IPS-18a (cell line): Measurements from ENCODE around the gene ELAVL2.

ENCODE experiments used
- H3K27ac ChIP-seq: one replicate; pipeline ENCODE4 v1.5.1; 2013; ENCODE audit warnings: low read length
- H3K27me3 ChIP-seq: one replicate; pipeline ENCODE4 v1.6.1; 2013; ENCODE audit warnings: mild to moderate bottlenecking, low read length; ENCODE audit not compliant: control insufficient read depth, insufficient read depth
- H3K36me3 ChIP-seq: one replicate; pipeline ENCODE4 v1.6.1; 2013; ENCODE audit warnings: low read depth, low read length; ENCODE audit not compliant: control insufficient read depth
- H3K4me1 ChIP-seq: one replicate; pipeline ENCODE4 v1.6.1; 2013; ENCODE audit warnings: low read depth, low read length; ENCODE audit not compliant: control insufficient read depth
- H3K4me3 ChIP-seq: one replicate; pipeline ENCODE4 v1.5.1; 2013; ENCODE audit warnings: low read length
- H3K9ac ChIP-seq: one replicate; pipeline ENCODE4 v1.6.1; 2013; ENCODE audit warnings: mild to moderate bottlenecking, low read length, moderate library complexity
- H3K9me3 ChIP-seq: one replicate; pipeline ENCODE4 v1.6.1; 2013; ENCODE audit warnings: low read depth, low read length; ENCODE audit not compliant: control insufficient read depth

The ELAVL2 gene

GRCh38 chr9:23700359-23700758 lies 125.7 kb downstream of the ELAVL2 start:
- no peaks in the 10 kb centered on the region for H3K36me3 ChIP-seq
- H3K27ac ChIP-seq = no peak overlapping the region
- no peaks in the 10 kb centered on the region for H3K27me3 ChIP-seq
- no peaks in the 10 kb centered on the region for H3K9me3 ChIP-seq
- no peak overlapping the region for H3K9ac ChIP-seq
- no peaks in the 10 kb centered on the region for H3K4me1 ChIP-seq
- H3K4me3 ChIP-seq = no peak overlapping the region

- Histone ChIP-seq H3K4me1 (peaks cover 7% of the 10 kb centered on the region), H3K36me3 (no peaks in the 10 kb centered on the region), H3K27ac (no peak overlapping the region), H3K27me3 (no peaks in the 10 kb centered on the region), H3K9ac (no peak overlapping the region), H3K9me3 (no peaks in the 10 kb centered on the region), H3K4me3 (no peak overlapping the region)
Measured at GRCh38 chr9:23698161-23698560, 127.9 kb downstream of the ELAVL2 start.

GRCh38 chr9:23695572-23695971 lies 130.5 kb downstream of the ELAVL2 start:
- H3K36me3 ChIP-seq = no peaks in the 10 kb centered on the region
- H3K9ac ChIP-seq = no peak overlapping the region
- no peaks in the 10 kb centered on the region for H3K9me3 ChIP-seq
- H3K27me3 ChIP-seq = no peaks in the 10 kb centered on the region
- H3K4me1 ChIP-seq = peaks cover 7% of the 10 kb centered on the region
- H3K27ac ChIP-seq = no peak overlapping the region
- no peak overlapping the region for H3K4me3 ChIP-seq

DNA sequence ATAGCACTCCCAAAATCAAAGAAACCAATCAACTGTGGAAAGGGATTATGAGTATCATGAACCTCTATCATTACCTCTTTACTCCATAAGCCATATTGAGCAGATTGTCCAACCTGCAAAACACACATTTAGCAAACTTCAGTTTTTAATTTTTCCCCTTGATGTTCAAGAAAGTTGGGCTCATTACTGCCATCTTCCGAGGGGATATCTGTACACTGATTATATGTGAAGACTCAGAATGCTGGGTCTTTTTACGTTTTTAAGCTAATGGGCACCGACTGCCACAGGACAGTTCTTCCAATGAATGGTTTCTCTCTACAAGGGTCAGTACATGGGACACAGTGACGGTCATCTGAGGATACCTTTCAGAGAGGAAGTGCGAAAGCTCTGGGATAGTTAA lies 132.7 kb downstream of the ELAVL2 start:
- Histone ChIP-seq H3K27ac (no peak overlapping the region), H3K4me3 (no peak overlapping the region), H3K4me1 (peaks cover 10% of the 10 kb centered on the region), H3K9ac (no peak overlapping the region), H3K9me3 (no peaks in the 10 kb centered on the region), H3K27me3 (no peaks in the 10 kb centered on the region), H3K36me3 (no peaks in the 10 kb centered on the region)

DNA sequence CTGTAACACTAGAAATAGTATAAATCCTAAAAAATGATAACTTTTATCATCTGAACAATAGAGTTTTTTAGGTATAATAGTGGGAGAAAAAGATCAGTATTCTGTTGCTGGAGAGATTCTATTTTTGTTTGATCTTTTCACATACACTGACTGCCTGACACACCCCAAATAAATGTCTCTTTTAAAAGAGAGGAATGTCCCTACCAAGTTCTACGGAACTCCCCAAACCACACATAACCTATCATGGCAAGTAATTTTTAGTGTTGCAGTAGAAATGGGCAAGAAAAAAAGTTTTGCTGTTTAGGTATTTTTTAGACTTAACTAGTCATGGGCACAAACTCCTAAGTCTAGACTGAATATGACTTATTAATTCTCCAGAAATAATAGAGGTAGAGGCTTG lies 139.1 kb downstream of the ELAVL2 start:
- Histone ChIP-seq H3K9me3 (no peaks in the 10 kb centered on the region), H3K36me3 (peaks cover 1% of the 10 kb centered on the region), H3K27ac (no peak overlapping the region), H3K27me3 (no peaks in the 10 kb centered on the region), H3K9ac (no peak overlapping the region), H3K4me3 (no peak overlapping the region), H3K4me1 (peaks cover 45% of the 10 kb centered on the region)

DNA sequence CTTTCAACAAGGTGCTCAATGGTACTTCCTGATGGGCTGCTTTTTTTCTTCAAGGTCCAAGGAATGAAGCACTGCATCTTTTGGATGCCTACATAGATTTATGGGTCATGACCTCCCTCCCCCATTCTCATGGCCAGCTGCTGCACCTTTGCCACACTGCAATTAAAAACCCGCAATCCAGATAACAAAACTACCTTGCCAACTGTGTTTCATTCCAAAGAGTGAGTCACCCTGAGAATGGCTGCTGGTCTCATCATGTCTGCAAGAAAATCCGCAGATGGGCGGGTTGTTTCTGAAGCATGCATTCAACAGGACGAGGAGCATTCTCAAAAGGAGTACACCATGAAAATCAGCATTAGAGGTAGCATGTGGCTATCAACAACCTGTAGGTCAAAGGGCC lies 139.8 kb downstream of the ELAVL2 start:
- no peak overlapping the region for H3K27ac ChIP-seq
- H3K9ac ChIP-seq = no peak overlapping the region
- peaks cover 45% of the 10 kb centered on the region for H3K4me1 ChIP-seq
- H3K36me3 ChIP-seq = peaks cover 5% of the 10 kb centered on the region
- H3K4me3 ChIP-seq = no peak overlapping the region
- H3K27me3 ChIP-seq = no peaks in the 10 kb centered on the region
- no peaks in the 10 kb centered on the region for H3K9me3 ChIP-seq

GRCh38 chr9:23683611-23684061 lies 142.4 kb downstream of the ELAVL2 start:
- H3K27ac ChIP-seq = peak overlapping the region; percentile 42
- H3K36me3 ChIP-seq = peaks cover 5% of the 10 kb centered on the region
- H3K4me3 ChIP-seq = no peak overlapping the region
- no peak overlapping the region for H3K9ac ChIP-seq
- H3K9me3 ChIP-seq = no peaks in the 10 kb centered on the region
- H3K4me1 ChIP-seq = peaks cover 41% of the 10 kb centered on the region
- H3K27me3 ChIP-seq = no peaks in the 10 kb centered on the region

DNA sequence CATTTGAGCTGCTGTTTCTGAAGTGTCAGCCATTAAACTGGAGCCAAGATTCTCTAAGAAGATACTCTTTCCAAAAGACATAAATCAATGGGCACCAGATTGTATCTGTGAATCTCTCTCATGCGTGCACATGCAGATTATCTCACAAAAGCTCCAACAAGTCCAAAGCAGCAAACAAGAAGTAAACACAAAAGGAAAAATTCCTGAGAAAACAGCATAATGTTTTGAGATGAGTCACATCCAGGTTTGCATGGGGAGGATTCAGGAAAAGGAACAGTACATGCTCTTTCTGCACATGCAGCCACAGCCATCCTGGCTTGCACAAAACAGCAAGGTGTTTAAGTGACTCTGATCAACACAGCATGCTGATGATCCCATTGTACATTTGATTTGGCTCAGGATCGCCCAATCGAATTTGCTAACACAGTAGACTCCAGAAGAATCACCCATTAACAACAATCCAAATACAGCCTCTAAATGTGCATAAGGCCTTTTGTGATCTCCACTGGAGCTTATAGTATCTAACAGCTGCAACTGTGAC lies 143.1 kb downstream of the ELAVL2 start:
- peaks cover 43% of the 10 kb centered on the region for H3K4me1 ChIP-seq
- H3K27ac ChIP-seq = no peak overlapping the region
- no peaks in the 10 kb centered on the region for H3K27me3 ChIP-seq
- no peak overlapping the region for H3K9ac ChIP-seq
- H3K36me3 ChIP-seq = peaks cover 5% of the 10 kb centered on the region
- H3K4me3 ChIP-seq = no peak overlapping the region
- H3K9me3 ChIP-seq = no peaks in the 10 kb centered on the region

DNA sequence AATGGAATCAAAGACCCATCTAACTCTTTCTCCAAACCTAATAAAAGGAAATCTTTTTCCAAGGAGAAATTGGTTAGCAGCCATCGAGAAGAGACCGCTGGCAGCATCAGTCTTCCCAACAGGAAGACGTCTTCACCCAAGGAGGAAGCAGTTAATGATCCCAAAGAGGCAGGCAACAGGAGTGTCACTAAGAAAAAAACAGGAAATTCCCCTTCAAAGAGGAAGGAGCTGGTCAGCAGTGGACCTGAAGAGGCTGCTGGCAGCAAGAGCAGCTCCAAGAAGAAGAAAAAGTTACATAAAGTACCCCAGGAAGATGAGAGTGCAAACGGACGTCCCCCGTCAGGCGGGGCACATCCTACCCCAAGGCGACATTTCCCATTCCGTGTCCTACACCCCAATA lies 143.7 kb downstream of the ELAVL2 start:
- Histone ChIP-seq H3K4me1 (peaks cover 45% of the 10 kb centered on the region), H3K4me3 (no peak overlapping the region), H3K9ac (no peak overlapping the region), H3K27ac (no peak overlapping the region), H3K36me3 (peaks cover 5% of the 10 kb centered on the region), H3K9me3 (no peaks in the 10 kb centered on the region), H3K27me3 (no peaks in the 10 kb centered on the region)

GRCh38 chr9:23677446-23677845 lies 148.6 kb downstream of the ELAVL2 start:
- no peak overlapping the region for H3K27ac ChIP-seq
- H3K27me3 ChIP-seq = no peaks in the 10 kb centered on the region
- no peak overlapping the region for H3K4me3 ChIP-seq
- peaks cover 4% of the 10 kb centered on the region for H3K4me1 ChIP-seq
- no peak overlapping the region for H3K9ac ChIP-seq
- H3K9me3 ChIP-seq = no peaks in the 10 kb centered on the region
- peaks cover 9% of the 10 kb centered on the region for H3K36me3 ChIP-seq

DNA sequence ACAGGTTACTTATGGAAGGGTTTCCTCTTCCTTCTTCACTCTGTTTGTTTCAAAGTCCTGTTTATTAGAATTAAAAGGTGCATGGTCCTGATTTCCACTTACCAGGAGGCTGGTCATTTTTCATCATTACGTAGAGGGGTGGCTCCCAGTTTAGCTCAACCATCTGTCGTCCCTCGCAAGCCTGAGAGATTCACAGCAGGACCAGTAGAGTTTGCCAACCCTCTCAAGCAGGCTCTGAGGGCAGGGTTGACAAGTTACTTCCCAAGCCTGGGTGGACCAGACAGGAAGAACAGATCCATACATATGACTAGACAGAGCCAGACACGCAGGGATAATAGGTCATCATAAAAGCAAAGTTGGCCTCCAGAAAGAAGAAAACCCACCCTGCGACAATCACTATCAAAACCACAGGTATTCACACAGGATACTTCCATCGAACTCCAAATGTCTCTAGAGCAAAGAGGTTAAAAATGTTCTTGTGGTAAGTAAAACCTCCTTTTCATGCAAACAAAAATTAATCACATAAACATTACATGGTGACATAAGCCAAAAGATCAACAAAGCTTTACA lies 151.9 kb downstream of the ELAVL2 start:
- Histone ChIP-seq H3K9me3 (no peaks in the 10 kb centered on the region), H3K4me1 (peaks cover 4% of the 10 kb centered on the region), H3K4me3 (no peak overlapping the region), H3K9ac (no peak overlapping the region), H3K36me3 (peaks cover 19% of the 10 kb centered on the region), H3K27me3 (no peaks in the 10 kb centered on the region), H3K27ac (no peak overlapping the region)

DNA sequence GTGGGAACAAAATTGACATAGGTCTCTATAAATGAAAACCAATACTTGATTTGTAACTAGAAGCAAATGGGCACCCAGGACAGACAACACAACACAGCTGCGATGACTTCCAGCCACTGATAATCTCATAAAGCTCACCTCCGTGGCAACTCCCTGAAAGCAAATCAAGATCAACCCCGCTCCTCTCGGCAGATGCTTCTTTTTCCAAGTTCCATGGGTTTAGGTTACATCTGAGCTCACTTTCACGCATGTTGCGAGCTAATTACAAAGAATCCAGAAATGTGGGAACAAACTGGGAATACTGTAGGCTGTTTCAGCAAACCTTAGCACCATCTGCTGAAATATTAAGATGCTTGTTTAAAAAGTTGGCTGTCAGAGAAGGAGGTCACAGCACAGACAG lies 153.9 kb downstream of the ELAVL2 start:
- H3K27ac ChIP-seq = no peak overlapping the region
- H3K27me3 ChIP-seq = no peaks in the 10 kb centered on the region
- H3K9me3 ChIP-seq = no peaks in the 10 kb centered on the region
- H3K9ac ChIP-seq = no peak overlapping the region
- H3K36me3 ChIP-seq = peaks cover 19% of the 10 kb centered on the region
- H3K4me3 ChIP-seq = no peak overlapping the region
- H3K4me1 ChIP-seq = no peaks in the 10 kb centered on the region
